ENCODE data around the gene WNT3.

Gene WNT3

DNA sequence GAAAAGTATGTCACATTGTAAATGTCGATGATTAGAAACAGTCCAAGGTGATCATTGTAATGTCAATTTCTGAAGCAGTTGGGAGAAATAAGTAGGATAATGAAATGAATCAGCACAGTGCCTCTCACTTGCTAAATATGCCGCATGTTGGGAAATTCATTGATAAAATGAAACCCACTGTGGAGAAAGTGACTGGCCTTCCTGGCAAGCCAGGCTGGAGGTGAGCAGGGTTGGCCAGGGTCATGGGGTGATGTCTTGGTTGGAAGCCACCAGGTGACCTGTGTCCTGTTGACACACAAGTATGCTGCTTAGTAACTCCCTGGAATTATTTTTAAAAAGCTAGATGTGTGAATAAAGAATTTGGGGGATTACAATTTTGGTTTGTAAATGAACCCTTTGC lies 18.0 kb upstream of the WNT3 start:
- DNase-seq (ENCODE audit: low read depth) = no peak

DNA sequence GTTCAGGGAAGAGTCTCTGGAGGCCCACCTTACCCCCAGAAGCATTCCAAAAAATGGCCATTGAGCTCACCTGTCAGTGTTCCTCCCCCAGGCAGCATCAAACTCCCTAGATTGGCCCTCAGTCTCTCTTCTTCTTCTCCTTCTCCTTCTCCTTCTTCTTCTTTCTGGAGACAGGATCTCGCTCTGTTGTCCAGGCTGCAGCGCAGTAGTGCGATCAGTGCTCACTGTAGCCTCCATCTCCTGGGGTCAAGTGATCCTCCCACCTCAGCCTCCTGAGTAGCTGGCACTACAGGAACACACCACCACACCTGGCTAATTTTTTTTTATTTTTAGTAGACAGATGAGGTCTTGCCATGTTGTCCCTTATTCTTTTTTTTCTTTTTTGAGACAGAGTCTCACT lies 16.4 kb upstream of the WNT3 start:
- DNase-seq (ENCODE audit: low read depth) = no peak

DNA sequence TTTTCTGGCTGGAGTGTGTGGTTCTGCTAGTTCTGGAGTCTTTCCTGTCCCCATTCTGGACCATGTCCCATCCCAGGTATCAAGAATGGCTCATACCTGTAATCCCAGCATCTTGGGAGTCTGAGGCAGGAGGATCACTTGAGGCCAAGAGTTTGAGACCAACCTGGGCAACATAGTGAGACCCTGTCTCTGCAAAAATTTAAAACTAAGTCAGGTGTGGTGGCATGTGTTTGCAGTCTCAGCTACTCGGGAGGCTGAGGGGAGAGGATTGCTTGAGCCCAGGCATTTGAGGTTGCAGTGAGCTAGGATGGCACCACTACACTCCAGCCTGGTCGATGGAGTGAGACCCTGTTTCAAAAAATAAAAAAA lies 15.3 kb upstream of the WNT3 start:
- no peak for DNase-seq (ENCODE audit: low read depth)

DNA sequence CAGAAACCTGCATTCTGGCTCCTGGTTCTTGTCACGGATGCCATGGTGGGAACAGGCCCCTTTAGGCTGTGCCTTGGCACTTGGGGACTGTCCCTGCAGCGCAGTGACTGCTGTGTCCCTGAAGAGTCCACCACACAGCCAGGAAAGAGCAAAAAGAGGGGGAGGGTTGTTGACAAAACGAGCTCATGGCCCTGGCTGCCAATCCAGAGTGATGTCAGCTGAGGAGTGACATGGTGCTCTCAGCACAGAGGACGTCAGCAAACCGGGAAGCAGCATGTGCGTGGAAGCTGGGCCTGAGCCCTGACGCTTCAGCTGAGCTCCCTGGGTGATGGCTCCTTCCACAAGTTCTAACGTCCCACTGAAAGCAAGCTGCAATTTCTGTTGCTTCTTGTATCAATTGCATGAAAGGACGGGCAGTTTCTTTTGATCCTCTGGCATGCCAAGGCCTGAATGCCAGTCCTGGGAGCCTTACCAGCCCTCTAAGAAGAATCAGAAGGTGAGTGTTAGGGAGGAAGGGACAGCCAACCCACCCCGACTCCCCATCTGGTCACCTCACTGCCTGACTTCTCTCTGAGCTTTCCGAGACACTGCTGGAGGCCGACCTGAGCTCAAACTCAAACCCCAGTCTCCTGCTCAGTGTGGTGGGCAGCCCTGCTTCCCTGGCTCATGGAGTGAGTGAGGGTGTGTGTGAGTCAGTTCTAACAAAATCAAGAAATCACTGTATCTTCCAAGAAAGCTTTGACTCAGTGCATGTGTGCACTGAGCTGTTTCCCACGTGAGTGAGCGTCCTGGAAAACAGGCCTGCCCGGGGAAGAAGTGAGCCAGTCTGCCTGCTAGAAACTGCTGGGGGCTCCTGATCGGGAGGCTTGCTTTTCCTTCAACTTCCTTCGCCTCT lies 14.7 kb upstream of the WNT3 start:
- DNase-seq (ENCODE audit: low read depth) = no peak

DNA sequence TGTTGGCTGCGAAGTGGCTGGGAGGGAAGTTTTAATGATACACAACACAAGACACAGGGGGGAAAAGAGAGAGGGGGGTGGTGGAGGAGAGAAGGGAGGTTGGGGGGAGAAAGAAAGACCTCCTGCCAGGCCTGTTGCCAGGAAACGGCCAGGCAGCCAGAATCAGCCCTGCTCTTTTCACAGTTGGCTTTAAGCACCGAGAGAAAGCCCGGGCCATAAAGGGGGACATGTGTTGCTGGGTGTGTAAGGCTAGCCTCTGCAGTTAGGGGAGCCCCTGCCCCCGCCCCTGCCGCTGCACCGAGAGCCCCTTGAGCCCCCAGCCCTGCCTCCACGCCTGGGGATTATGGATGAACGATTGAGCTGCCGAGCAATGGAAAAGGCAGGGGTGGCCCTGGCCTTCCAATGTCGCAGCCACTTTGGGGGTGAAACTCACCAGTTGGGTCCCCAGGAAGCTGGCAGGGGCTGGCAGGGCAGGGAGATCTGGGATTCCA lies 13.9 kb upstream of the WNT3 start:
- DNase-seq (ENCODE audit: low read depth) = no peak

DNA sequence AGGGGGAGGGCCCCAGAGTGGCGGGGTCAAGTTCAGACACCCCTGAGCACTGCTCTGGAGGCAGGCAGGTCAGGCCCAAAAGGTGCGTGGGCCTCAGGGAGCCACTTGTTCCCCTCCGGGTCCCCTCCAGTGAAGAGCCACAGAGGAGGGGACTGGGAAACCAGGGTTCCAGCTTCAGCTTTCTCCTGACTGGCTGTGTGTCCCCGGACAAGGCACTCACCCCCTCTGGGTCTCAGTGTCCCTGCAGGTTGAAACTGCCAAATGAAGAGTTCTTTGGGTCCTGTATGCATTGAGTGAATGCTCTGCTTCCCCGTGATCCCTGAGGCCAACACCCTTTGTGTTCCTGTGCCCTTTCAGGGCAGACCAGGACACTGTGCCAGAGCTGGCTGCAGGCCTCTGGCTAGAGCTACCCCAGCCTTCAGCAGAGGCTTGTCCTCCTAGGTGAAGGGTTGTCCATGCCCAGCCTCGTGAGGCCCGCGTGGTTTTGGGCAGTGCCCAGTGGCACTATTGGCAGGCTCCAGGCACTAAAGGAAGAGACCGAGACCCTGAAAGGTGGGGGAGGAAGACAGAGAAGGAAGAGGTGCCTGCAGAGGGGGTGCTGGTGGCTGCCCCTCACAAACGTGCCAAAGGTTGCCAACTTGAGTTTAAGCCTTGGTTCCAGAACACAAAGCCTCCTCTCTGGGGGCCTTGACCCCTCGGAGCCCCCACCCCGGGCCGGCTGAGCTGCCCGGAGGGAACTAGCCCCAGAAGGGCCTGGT lies 13.3 kb upstream of the WNT3 start:
- DNase-seq (ENCODE audit: low read depth) = no peak

DNA sequence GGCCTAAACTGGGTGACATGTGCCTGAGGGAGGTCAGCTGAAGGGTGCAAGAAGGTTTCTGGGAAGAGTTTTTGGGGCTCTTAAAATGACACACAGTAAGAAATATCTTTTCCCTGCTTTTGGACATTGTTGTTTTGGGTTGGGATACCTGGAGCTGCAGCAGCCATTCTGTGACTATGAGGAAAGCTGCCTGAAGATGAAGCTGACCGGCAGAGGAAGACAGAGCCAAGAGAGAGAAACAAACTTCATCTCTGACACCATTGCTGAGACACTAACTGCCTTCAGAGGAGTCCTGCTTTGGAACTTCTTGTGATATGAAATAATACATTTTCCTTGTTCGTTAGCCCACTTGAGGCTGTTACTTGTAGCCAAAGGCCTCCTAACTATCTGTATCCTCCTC lies 8.8 kb upstream of the WNT3 start:
- DNase-seq (ENCODE audit: low read depth) = no peak

DNA sequence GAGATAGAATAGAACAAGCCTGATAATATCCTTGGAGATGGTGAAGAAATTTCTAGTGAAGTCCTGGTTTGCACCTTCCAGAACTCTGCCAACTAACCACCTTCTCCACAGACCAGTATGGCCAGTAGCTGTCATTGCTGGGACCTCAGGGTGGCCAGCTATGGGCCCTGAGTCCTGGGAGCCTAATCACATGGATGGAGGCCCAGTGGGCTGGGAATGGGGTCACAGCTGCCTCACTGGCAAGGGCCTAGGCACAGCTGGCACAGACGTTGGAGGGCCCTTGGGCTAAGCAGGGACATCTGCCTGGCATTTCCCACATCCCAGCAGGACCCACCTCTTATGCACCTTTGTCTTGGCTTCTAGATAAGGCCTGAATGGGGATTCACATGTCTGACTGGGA lies 7.6 kb upstream of the WNT3 start:
- no peak for DNase-seq (ENCODE audit: low read depth)

DNA sequence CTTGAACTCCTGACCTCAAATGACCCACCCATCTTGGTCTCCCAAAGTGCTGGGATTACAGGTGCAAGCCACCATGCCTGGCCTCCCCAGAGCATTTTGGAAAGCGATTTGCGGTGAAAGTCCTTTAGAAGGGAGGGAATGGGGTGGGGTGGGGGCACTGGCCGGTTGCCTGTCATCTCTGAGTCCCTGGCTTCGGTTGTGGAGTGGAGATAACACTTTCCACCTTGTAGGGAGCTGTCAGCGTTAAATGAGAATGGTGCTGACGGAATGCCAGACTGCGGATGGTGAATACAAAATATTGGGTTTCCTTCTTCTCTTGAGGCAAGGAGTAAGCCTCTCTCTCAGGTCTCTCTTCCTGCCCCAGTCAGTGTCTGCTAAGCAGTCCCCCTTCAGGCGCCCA lies 5.2 kb upstream of the WNT3 start:
- DNase-seq (ENCODE audit: low read depth) = no peak

DNA sequence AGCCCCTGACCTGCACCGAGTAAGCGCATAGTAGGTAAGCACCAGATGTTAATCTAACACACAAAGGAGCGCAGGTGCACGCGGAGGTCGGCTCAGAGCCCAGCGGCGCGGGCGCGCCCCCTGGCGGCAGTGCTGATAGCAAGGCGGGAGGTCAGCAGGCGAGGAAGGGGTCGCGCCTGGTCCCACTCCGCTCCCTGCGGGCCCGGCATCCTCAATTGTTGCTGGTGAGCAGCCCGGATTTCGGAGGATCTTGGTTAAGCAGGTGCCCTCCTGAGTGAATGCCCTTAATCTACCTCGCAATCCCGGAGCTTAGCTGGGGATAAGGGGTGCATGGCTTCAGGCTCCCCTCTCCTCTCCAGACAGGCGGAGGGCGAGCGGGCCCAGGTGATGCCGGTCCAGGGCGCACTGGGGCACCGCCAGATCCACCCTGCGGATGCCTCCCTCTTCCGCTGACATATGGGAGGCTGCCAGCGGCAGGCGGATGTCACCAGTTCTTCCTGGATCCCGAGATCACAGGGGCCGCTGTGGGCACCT lies 4.0 kb upstream of the WNT3 start:
- DNase-seq (ENCODE audit: low read depth) = no peak

DNA sequence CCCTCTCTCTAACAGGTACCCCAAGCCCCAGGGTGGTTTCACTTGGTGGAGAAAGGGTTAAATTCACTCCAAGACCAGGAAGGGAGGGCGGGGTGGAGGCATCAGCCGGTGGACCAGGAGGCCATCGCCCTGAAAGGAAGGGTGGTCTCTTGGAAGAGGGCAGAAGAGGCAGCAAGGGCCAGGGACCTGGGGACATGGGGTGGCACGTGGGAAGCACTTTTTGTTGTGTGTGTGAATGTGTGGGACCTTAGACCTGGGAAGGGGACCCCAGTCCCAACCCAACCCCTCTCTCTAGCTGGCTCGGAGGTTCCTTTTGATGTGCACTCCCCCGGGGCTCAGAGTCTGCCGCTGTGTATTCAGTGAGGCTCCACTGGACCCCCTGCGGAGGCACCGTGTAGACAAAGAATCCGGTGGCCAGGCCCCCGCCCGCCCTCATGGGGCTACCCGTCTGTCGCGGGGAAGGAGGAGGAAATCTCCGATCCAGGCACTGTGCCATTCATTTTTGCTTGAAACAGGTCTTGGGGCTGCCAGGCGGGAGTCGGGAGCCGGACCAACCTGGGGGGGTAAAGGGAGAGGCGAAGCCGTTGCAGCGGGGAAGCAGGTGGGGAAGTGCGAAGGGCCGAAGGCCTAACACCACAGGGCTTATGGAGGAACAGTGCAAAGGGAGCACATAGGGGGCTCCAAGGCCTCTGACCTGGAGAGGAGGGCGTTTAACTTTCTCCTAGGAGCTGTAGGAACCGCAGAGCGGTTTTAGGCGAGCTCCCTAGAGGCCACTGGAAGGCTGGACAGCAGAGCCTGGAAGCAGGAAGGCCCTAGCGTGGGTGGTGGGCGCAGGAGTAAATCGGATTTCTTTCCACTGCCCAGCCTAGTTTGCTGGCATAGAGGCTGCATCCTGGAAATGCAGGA lies 3.2 kb upstream of the WNT3 start:
- no peak for DNase-seq (ENCODE audit: low read depth)

DNA sequence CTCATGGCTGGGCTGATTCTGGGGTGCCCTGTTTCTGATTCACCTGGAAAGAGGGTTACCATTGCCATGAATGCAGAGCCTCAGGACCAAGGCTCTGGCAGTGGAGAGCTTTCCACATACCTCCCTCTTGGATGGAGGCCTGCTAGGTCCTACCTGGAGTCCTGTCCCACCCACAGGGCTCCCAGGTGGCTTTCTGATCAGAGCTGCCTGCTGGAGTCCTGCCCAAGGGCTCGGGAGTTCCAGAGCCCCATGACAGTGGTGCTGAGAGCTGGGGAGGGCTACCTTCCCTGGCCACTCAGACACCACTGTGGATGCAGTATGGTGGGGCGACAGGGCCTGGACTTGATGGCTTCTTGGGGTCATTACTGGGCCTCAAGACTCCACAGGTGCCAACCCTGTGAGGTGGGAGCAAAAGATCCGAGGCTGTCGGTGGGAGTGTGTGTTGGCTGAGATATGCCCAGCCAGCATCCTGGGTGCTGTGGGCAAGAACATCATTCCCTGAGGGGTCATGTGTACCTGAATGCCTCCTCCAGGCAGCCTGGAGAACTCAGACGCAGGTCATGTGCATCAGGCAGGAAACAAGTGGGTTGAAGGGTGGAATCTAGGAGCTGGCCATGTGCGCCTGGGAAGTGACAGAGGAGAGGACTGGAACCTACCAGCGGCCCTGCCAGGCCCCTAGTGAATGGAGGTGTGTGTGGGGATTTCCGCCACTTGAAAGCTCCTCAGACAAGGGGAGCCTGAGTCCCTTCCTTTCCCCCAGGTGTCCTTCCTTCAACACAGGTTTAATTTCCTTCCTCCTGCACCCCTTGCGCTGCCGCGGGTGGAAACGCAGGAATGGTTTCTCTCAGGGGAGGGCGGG lies 2.3 kb upstream of the WNT3 start:
- DNase-seq (ENCODE audit: low read depth) = no peak

DNA sequence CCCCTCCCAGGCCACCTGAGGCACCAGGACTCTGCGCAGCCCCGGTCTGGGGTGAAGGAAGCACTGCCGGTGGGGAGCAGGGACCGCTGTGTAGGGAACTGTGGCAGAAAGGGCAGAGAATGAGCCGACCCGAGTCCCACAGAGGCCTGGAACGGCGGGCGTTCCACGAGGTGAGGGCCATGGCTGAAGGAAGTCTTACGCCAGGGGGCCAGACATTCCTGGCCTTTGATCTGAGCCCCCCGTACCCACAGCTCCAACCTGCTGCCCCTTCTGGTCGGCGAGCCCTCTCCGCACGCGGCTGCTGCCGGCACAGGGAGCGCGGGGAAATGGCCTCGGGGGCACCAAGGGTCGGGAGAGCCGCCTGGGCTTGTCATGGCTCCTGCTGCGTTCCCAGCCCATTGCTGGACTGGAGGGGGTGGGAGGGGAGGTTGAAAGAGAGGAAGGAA lies 1.4 kb upstream of the WNT3 start:
- no peak for DNase-seq (ENCODE audit: low read depth)

DNA sequence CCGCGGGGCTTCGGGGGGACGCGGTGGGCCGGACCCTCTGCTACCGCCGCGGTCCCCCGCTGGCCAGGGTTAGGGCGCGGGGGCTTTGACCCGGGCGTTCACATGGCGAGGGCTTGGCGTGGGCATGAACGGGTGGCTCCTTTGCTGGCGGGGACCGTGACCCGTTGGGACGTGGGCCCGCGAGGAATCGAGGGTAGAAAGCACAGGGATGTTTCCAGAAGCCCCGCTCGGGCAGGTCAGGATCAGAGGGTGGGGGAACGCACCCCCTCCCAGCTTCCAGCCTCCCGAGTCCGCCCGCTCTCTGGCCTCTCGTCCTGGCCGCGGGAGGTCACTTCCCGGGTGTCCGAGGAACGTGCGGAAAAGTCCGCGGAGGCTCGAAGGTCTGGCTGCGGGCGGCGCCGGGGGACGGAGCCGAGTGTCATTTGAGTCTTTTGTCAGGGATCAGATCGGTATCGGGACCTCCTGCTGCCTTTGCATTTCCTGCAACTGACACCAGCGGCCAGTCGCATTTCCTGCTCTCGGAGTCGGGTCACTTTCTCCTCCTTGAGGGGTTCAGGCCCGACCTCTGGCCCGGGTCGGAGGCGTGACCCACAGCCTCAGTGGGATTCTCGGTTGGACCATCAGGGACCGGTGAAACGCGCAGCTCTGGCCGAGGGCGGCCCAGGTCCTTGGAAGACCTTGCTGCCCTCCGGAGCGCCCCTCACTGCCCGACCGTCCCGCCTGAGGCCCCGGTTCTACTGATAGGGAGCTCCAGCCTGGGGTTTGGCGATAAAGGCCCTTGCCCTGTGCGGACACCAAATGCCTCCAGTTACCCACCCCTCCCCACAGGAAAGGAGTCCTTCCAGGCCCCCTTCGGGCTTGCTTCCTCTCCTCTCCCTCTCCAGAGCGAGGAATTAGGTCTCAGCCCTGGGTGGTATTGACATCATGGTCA lies 702 bp upstream of the WNT3 start:
- no peak for DNase-seq (ENCODE audit: low read depth)

DNA sequence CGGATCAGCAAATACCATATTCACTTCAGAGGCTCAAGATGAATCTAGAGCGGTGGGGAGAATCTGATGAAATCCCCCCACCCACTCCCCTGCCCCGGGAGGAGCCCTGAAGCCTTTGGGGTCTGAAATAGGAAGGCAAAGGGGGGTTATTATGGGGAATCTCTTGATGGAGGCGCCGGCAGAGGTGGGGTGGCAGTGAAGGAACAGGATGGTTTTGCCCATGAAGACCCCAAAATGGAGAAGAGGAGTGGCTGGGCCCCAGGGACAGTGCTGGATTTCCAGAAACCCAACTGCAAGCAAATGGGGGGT lies 637 bp downstream of the WNT3 start:
- DNase-seq (ENCODE audit: low read depth) = no peak

DNA sequence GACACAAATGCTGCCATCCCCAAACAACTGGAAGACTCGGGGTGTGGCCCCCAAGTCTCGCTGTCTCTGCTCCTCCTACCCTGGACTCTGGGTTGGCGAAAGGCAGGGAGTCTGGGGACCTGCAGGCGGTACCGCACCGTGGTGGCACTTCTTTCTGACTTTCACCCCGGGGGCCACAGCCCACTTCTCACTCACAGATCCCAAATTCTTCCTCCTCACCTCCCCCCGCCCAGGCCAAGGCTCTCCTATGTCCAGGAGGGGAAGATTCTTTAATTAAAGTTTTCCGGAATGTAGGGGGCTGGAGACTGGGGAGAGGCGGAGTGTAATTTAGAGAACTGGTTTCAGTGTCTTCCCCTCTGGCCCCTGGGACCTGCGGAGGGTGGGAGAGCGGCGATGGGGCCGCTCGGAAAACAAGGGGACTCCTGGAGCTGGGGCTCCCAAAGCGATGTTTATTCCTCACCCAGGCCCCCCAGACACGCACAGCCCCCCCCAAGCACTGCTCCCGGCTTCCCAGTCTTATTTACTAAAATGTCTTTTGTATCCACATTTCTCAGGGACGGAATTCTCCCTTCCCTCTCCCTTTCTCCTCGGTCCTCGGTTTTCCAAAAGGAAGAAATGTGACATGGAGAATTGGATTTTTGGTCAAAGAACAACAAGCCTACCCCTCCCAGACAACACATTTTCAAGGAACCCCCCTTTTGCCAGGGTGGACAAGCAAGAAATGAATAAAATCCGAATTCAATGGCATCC lies 1.2 kb downstream of the WNT3 start:
- no peak for DNase-seq (ENCODE audit: low read depth)

DNA sequence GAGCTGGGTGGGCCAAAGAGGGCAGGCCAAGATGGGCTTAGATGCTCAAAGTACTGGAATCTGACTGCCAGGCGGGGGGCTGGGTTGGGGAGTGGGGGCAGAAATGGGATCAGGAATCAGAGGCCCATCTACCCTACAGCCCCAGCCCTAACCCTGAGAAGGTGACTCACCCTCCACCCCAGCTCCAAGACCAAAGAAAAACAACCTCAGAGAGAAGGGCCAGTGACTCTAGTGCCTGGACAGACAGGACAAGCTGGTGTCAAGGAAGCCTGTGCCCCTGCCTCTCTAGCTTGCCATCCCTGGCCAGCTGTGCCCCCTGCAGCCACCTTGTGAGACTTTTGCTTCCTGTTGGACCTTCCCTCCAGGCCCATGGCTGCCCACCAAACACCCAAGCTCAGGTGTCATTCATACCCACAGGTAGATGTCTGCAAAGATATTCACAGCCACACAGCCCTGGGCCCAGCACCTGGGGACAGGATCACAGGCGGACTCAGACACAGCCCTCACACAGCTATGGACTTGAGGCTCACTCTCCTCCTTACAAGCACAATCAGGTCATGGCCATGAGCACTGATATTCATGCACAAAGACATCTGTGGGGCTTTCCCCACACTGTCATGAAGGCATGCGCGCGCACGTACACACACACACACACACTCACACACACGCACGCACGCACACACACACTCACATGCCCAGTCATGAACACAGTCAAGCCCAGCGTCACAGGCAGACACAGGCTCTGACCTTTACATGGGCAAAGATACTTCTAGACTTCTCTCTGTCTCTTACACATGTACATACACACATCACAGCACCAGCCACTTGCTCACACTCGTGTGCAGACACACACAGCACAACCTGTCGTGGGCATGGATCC lies 2.8 kb downstream of the WNT3 start:
- DNase-seq (ENCODE audit: low read depth) = no peak

DNA sequence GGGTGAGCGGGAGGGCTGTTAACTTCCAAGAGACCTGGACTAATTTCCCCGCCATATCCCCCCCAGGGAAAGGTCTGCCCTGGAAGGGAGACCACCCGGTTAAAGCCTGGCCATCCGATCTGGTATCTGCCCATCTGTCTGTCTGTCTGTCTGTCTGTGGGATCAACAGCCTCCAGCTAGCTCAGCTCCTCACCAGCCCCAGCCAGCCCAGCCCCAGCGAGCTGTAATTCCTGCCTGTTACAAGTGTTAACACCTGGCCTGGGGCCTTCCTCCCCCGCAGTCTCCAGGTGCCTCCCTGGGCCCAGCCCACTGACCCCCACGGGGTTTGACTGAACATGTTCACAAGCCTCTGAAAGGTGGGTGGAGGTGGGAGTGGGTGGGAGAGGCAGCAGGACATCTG lies 4.0 kb downstream of the WNT3 start:
- no peak for DNase-seq (ENCODE audit: low read depth)

Measured in stimulated activated CD8-positive, alpha-beta memory T cell treated with anti-CD3 and anti-CD28 coated beads, Interleukin-15, amount 100 ng/mL, for 24 hours (primary cell).